ENCODE results near the gene MFGE8.

The MFGE8 gene

GRCh38 chr15:88871313-88871712, 41.9 kb downstream of the MFGE8 start:
- DNase-seq: no peak

DNA sequence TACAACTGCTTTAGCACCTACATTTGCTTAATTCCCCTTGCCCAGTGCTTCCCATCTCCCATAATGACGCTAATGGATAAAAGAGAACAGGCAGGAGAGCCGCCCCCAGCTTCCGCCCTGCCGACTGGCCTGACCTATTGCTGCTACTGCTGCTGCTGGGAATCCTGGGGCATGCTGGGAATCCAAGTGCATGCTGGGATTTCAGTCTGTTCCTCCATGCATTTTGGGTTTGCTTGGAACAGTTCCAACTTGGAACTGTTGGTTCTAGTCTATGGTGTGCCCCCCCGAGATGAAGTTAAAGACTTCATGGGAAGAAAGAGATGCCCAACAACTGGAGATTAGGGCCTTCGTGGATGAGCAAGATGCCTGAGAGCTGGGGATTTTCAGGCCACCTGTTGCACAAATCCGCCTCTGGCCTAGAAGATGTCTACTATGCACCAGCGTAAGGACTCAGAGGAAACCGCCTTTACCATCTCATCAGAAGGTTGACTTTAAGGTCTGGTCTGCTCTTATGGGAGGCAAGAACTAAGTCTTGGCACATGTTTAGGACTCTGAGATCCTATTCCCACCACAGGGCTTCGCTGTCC, 46.8 kb downstream of the MFGE8 start:
- no peak for DNase-seq

DNA sequence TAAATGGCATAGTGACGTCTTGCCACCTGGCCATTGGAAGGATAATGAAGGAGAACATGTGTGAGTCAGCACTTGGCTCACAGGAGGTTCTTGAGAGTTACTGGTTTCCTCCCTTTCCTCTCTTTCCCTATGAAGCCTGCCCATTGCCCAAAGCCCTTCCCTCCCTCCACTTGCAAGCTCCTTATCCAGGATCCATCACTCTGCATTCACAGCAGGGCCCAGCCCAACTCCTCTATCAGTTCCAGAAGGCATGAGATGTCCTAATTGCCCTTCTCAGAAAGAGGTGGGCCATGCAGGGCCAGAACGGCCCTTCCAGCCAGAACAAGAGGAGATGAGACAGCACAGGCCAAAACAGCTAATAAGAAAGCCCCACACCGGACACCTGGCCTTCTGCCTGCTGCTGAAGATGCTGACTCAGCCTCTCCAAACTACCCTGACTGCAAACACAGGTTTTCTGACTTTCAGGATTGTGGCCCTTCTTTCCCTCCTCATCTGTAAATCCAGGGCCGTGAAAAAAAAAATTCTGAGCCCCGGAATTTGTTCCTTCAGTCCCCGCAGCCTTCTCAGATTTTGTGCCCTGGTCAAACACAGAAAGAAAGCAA, 47.6 kb downstream of the MFGE8 start:
- no peak for DNase-seq

- DNase-seq: no peak
These were observed 48.2 kb downstream of the MFGE8 start for GRCh38 chr15:88864861-88865497.

DNA sequence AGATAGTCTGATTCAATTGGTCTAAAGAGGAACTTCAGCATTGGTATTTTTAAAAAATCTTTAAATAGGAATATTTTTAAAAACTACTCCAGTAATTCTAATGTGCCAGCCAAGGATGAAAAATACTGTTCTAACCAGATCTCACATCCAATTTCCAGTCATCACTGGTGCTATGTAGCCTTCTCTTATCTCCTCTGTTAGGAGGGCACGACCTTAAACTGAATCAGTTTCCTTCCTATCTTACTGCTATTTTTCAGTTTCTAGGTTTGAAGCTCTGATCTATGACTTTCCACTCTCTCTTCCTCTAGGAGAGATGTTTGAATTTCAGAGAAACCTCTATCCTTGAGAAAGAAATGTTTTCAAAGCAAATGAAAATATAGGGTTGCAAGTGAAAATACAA, 49.8 kb downstream of the MFGE8 start:
- no peak for DNase-seq

- no peak for DNase-seq
These were observed 53.0 kb downstream of the MFGE8 start for GRCh38 chr15:88860212-88860611.

GRCh38 chr15:88859550-88859949, 53.6 kb downstream of the MFGE8 start:
- no peak for DNase-seq

GRCh38 chr15:88858934-88859333, 54.2 kb downstream of the MFGE8 start:
- DNase-seq: no peak

GRCh38 chr15:88852476-88852875, 60.7 kb downstream of the MFGE8 start:
- DNase-seq: no peak

GRCh38 chr15:88849376-88850072, 63.7 kb downstream of the MFGE8 start:
- no peak for DNase-seq
